Measurements from ENCODE around the gene TENT5C.

TENT5C gene

GRCh38 chr1:117613969-117614729, 8.3 kb downstream of the TENT5C start:
- DNase-seq (ENCODE audit: extremely low spot score): no peak
- ChIA-PET CTCF (interaction anchor here (1.3 to 1.7 kb wide), 2 partner anchors 80 to 145 kb away, joined by 3 to 4 read pairs; no protein-coding TSS in a partner anchor), POLR2A (no interaction called here)
- TF ChIP-seq NFRKB (IDR thresholded peaks at IDR 0.05) (no peak), ELF4 (IDR thresholded peaks at IDR 0.05) (no peak), TARDBP (IDR thresholded peaks at IDR 0.05) (no peak), SUZ12 (IDR thresholded peaks at IDR 0.05) (no peak), ZNF384 (IDR thresholded peaks at IDR 0.05) (no peak), FOXM1 (IDR thresholded peaks at IDR 0.05; ENCODE audit: borderline replicate concordance) (no peak), HDGF (IDR thresholded peaks at IDR 0.05; ENCODE audit: borderline replicate concordance) (no peak), SP1 (IDR thresholded peaks at IDR 0.05) (no peak), LEF1 (IDR thresholded peaks at IDR 0.05; ENCODE audit: borderline replicate concordance) (no peak), FOXK2 (IDR thresholded peaks at IDR 0.05) (no peak), L3MBTL2 (conservative IDR thresholded peaks at IDR 0.05) (no peak)
- TF ChIP-seq, protein P1, sequence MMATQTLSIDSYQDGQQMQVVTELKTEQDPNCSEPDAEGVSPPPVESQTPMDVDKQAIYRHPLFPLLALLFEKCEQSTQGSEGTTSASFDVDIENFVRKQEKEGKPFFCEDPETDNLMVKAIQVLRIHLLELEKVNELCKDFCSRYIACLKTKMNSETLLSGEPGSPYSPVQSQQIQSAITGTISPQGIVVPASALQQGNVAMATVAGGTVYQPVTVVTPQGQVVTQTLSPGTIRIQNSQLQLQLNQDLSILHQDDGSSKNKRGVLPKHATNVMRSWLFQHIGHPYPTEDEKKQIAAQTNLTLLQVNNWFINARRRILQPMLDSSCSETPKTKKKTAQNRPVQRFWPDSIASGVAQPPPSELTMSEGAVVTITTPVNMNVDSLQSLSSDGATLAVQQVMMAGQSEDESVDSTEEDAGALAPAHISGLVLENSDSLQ (IDR thresholded peaks at IDR 0.05): no peak

DNA sequence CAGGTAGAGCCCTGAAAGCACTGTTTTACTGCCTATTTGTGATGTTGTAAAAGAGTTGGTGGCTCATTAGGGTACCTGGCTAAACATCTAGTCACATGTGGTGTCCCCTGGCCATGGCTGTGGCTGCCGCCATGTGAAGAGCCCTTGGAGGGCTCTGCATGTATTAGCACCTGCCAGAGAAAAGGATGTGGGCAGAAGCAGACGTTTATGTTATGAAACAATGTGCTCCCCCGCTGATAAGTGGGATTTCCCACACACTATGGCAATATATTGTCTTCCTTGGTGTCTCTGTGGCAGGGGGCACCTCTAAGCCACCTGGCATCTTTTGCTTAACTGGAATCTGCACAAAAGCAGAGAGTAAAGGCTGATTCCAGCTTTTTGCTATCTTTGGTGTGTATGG, 9.6 kb downstream of the TENT5C start:
- DNase-seq (ENCODE audit: extremely low spot score): no peak
- TF ChIP-seq BHLHE40 (IDR thresholded peaks at IDR 0.05; ENCODE audit: borderline replicate concordance): no peak
- TF ChIP-seq ELF4 (IDR thresholded peaks at IDR 0.05): no peak
- no peak for TF ChIP-seq SP1 (IDR thresholded peaks at IDR 0.05)
- no peak for TF ChIP-seq L3MBTL2 (conservative IDR thresholded peaks at IDR 0.05)
- TF ChIP-seq TARDBP (IDR thresholded peaks at IDR 0.05): no peak
- TF ChIP-seq ARNT (IDR thresholded peaks at IDR 0.05): no peak
- TF ChIP-seq LEF1 (IDR thresholded peaks at IDR 0.05; ENCODE audit: borderline replicate concordance): no peak
- no peak for TF ChIP-seq FOXA1 (IDR thresholded peaks at IDR 0.05)
- CTCF ChIA-PET: no interaction called here
- POLR2A ChIA-PET: no interaction called here

- CTCF ChIA-PET: no interaction called here
- TF ChIP-seq L3MBTL2 (conservative IDR thresholded peaks at IDR 0.05): no peak
- TF ChIP-seq SUZ12 (IDR thresholded peaks at IDR 0.05): no peak
- TF ChIP-seq FOXM1 (IDR thresholded peaks at IDR 0.05; ENCODE audit: borderline replicate concordance): no peak
- TF ChIP-seq CTBP1 (IDR thresholded peaks at IDR 0.05; ENCODE audit: borderline replicate concordance): no peak
- TF ChIP-seq ARNT (IDR thresholded peaks at IDR 0.05): no peak
- no peak for TF ChIP-seq FOXK2 (IDR thresholded peaks at IDR 0.05)
- no peak for TF ChIP-seq ZNF384 (IDR thresholded peaks at IDR 0.05)
- TF ChIP-seq HDGF (IDR thresholded peaks at IDR 0.05; ENCODE audit: borderline replicate concordance): no peak
- TF ChIP-seq BHLHE40 (IDR thresholded peaks at IDR 0.05; ENCODE audit: borderline replicate concordance): no peak
- no peak for TF ChIP-seq TARDBP (IDR thresholded peaks at IDR 0.05)
- TF ChIP-seq, protein P1 (IDR thresholded peaks at IDR 0.05): no peak
- POLR2A ChIA-PET: no interaction called here
- DNase-seq (ENCODE audit: extremely low spot score): no peak
Observed at GRCh38 chr1:117616356-117616755, 10.5 kb downstream of the TENT5C start.

- DNase-seq (ENCODE audit: extremely low spot score): no peak
- TF ChIP-seq CTBP1 (IDR thresholded peaks at IDR 0.05; ENCODE audit: borderline replicate concordance) (no peak), HDGF (IDR thresholded peaks at IDR 0.05; ENCODE audit: borderline replicate concordance) (no peak), FOXK2 (IDR thresholded peaks at IDR 0.05) (no peak), LEF1 (IDR thresholded peaks at IDR 0.05; ENCODE audit: borderline replicate concordance) (no peak), L3MBTL2 (conservative IDR thresholded peaks at IDR 0.05) (no peak), NFRKB (IDR thresholded peaks at IDR 0.05) (no peak), FOXM1 (IDR thresholded peaks at IDR 0.05; ENCODE audit: borderline replicate concordance) (no peak), BHLHE40 (IDR thresholded peaks at IDR 0.05; ENCODE audit: borderline replicate concordance) (no peak), TARDBP (IDR thresholded peaks at IDR 0.05) (no peak), ARNT (IDR thresholded peaks at IDR 0.05) (no peak), SP1 (IDR thresholded peaks at IDR 0.05) (no peak), SUZ12 (IDR thresholded peaks at IDR 0.05) (no peak), ELF4 (IDR thresholded peaks at IDR 0.05) (no peak), ZNF384 (IDR thresholded peaks at IDR 0.05) (no peak), FOXA1 (IDR thresholded peaks at IDR 0.05) (no peak)
- TF ChIP-seq, protein P1 (IDR thresholded peaks at IDR 0.05): no peak
- POLR2A ChIA-PET: no interaction called here
- CTCF ChIA-PET: no interaction called here
Observed at GRCh38 chr1:117616967-117617366, 11.1 kb downstream of the TENT5C start.

GRCh38 chr1:117618450-117619122, 12.7 kb downstream of the TENT5C start:
- ChIA-PET CTCF (interaction anchor here (0.7 kb wide), 1 partner anchor 78 kb away, joined by 3 read pairs; no protein-coding TSS in a partner anchor), POLR2A (no interaction called here)
- no peak for TF ChIP-seq SP1 (IDR thresholded peaks at IDR 0.05)
- no peak for TF ChIP-seq LEF1 (IDR thresholded peaks at IDR 0.05; ENCODE audit: borderline replicate concordance)
- TF ChIP-seq FOXK2 (IDR thresholded peaks at IDR 0.05): no peak
- no peak for TF ChIP-seq TARDBP (IDR thresholded peaks at IDR 0.05)
- TF ChIP-seq SUZ12 (IDR thresholded peaks at IDR 0.05): no peak
- no peak for TF ChIP-seq HDGF (IDR thresholded peaks at IDR 0.05; ENCODE audit: borderline replicate concordance)
- no peak for TF ChIP-seq L3MBTL2 (conservative IDR thresholded peaks at IDR 0.05)
- DNase-seq (ENCODE audit: extremely low spot score): no peak

DNA sequence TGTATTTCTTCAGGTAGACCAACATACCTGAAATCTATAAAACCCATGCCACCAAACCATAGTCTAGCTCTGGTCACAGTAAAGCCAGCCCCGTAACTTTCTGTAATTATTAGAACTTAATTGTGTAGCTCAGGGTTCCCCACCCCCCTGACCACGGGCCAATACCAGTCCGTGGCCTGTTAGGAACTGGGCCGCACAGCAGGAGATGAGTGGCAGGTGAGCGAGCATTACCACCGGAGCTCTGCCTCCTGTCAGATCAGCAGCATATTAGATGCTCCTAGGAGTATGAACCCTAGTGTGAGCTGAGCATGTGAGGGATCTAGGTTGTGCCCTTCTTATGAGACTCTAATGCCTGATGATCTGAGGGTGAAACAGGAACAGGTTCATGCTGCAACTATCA, 14.6 kb downstream of the TENT5C start:
- ChIA-PET POLR2A (no interaction called here), CTCF (no interaction called here)
- DNase-seq (ENCODE audit: extremely low spot score): no peak
- TF ChIP-seq SUZ12 (IDR thresholded peaks at IDR 0.05) (no peak), FOXA1 (IDR thresholded peaks at IDR 0.05) (no peak), L3MBTL2 (conservative IDR thresholded peaks at IDR 0.05) (no peak), SP1 (IDR thresholded peaks at IDR 0.05) (no peak), FOXM1 (IDR thresholded peaks at IDR 0.05; ENCODE audit: borderline replicate concordance) (no peak), ARNT (IDR thresholded peaks at IDR 0.05) (no peak), TARDBP (IDR thresholded peaks at IDR 0.05) (no peak), CTBP1 (IDR thresholded peaks at IDR 0.05; ENCODE audit: borderline replicate concordance) (no peak), BHLHE40 (IDR thresholded peaks at IDR 0.05; ENCODE audit: borderline replicate concordance) (no peak)
- TF ChIP-seq, protein P1 (IDR thresholded peaks at IDR 0.05): no peak

Measured in HEK293T (cell line).